GM10847 (cell line): ENCODE measurements around the gene NUMA1.
A peak's percentile ranks its signal among the peaks of the same experiment; 100 is the strongest.

Experiments used
- POLR2A ChIP-seq: IDR thresholded peaks from 2 replicates; pipeline ENCODE4 v1.6.1; 2011; ENCODE audit not compliant: insufficient read length; ENCODE audit errors: extremely low read depth

Gene NUMA1

DNA sequence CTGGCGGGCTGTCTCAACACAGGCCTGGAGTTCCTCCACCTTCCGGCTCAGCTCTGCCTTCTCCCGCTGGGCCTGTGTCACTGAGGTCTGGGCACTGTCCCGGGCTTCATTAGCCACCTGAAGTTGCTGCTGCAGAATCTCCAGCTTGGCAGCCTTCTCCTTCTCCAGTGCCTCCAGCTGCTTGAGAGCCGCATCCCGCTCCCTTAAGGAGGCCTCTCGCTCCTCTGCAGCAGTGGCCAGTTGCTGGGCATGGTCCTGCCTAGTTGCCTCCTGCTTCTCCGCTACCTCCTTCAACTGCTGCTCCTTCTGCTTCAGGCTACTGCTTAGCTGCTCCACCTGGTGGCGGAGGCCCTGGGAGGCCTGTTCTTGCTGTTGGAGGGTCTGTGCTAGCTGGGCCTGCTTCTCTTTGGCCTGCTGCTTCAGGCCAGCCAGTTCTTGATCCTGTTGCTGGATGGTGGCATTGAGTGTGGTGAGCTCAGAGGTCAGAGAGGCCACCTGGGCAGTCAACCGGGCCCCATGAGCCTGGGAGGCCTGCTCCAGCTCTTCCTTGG is 64.8 kb downstream of the NUMA1 start:
- no peak for TF ChIP-seq POLR2A

GRCh38 chr11:72014761-72015320 is 65.5 kb downstream of the NUMA1 start:
- no peak for TF ChIP-seq POLR2A

DNA sequence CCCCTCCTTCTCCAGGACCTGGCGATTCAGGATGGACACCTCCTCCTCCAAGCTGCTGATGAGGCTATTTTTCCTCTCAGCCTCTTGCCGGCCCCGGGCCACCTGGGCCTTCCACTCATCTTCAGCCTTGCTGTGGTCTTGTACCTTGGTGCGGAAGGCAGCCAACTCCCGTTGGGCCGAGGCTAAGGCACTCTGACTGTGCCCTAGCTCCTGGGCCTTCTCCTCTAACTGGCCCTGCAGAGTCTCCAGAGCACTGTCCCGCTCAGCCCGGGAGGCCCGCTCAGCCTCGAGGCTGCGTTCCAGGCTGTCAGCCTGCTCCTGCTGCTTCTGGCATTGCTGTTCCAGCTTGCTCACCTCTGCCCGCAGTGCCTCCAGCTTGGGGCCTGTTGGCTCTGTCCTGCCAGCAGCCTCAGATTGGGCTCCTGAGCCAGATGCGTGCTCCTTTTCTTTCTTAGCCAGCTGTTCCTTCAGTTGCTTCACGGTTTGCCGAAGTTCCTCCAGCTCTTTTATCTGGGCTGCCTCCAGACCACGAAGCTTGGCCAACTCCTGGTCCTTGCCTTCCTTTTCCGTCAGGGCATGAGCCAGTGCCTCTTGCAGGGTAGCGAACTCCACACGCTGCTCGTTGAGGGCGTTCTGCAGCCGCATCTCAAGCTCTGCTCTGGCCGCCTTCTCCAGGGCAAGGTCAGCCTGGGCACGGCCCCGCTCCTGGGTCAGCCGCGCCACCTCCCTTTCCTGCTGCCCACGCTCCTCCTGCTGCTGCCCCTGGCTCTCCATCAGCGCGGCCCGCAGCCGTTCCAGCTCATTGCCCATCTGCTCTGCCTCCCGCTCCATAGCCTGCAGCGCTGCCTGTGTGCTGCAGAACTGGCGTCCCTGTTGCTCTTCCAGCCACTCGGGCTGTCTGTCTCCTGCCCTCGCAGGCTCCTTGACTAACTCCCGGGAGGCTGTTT is 66.3 kb downstream of the NUMA1 start:
- no peak for TF ChIP-seq POLR2A

DNA sequence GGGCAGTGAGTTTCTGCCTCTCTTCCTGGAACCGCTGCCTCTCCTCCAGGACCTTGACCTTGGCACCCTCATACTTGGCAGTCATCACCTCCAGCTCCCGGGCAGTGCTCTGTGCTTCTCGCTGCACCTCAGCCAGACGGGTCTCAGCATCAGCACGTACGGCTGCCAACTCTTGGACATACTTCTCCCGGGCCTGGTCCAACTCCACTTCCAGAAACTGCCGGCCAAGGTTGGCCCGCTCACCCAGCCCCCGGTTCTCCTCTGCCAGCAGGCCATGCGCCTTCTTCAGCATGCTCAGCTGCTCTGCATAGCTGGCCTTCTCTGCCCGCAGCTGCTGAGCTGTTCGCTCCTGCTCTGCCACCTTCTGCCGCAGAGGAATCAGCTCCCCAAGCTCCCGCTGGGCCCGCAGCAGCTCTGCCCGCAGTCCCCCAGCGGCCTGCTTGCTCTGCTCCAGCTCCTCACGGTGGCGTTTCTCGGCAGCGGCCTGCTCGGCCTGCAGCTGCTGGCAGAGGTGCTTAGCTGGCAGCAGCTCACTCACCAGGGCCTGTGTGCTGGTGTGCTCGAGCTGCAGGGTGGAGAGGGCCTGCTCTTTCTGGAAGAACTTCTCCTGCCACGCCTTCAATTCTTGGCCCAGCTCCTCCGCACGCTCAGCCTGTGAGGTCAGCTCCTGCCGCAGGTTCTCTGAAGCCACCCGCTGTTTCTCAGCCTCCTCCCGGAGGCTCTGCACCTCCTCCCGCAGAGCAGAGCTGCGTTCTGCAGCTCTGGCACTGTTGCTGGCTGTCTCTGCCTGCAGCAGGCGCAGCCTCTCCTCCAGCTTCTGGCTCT is 67.2 kb downstream of the NUMA1 start:
- no peak for TF ChIP-seq POLR2A

- no peak for TF ChIP-seq POLR2A
Measured at GRCh38 chr11:72012091-72012630, 68.2 kb downstream of the NUMA1 start.

GRCh38 chr11:72010529-72011233 is 69.7 kb downstream of the NUMA1 start:
- TF ChIP-seq POLR2A: no peak

- TF ChIP-seq POLR2A: no peak
Measured at GRCh38 chr11:72009156-72009555, 71.2 kb downstream of the NUMA1 start.

- TF ChIP-seq POLR2A: no peak
Measured at GRCh38 chr11:72008728-72009127, 71.6 kb downstream of the NUMA1 start.

DNA sequence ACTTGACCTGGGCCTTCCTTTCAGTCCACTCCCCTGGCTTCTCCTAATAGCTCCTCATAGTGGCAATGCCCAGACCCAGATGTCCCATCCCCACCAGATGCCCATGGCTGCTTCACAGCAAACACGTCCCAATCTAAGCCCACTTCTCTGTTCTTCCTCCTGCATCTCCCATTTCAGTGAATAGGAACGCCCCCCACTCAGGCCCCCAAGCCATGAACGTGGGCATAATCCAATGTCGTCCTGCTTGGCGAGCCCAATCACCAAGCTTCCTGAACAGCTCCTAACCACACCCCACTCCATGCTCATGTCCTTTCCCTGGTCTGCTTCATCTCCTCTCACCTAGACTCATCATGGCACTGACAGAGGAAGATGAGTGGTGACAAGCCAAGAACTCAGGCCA is 72.8 kb downstream of the NUMA1 start:
- TF ChIP-seq POLR2A: no peak

GRCh38 chr11:72007089-72007476 is 73.3 kb downstream of the NUMA1 start:
- TF ChIP-seq POLR2A: no peak

DNA sequence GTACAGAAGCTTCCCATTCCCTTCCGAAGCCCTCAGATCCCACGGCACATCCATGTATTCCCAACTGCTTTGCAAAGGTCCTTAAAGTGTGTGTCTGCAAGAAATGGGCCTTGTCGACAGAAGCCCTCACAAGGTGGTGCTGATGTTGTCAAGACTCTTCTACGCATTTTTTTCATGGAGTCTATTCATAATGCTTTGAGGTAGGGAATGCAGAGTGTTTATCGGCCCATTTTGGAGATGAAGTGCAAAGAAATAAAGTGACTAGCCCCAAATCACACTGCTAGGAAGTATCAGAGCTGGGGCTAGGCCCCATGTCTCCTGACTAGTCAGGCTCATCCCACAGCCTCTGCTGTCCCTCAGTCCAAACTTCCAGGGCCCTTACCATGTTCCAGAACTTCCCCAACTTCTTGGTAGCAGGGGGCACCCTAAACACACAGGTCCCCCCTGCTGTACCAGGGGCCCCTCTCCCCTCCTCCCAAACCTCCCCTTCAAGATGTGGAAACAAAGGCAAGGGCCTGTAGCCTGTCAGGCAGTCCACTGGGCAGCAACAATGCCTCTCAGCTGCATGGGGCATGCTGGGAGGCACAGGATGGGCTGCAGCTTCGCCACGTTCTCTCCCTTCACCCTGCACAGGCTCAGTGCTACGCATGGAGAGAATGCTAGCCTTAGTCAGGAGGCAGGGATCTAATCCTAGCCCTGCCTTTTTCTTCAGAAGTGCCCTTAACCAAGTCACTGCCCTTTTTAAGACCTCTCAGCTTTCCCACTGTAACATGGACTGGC is 73.8 kb downstream of the NUMA1 start:
- TF ChIP-seq POLR2A: peak; percentile 7

DNA sequence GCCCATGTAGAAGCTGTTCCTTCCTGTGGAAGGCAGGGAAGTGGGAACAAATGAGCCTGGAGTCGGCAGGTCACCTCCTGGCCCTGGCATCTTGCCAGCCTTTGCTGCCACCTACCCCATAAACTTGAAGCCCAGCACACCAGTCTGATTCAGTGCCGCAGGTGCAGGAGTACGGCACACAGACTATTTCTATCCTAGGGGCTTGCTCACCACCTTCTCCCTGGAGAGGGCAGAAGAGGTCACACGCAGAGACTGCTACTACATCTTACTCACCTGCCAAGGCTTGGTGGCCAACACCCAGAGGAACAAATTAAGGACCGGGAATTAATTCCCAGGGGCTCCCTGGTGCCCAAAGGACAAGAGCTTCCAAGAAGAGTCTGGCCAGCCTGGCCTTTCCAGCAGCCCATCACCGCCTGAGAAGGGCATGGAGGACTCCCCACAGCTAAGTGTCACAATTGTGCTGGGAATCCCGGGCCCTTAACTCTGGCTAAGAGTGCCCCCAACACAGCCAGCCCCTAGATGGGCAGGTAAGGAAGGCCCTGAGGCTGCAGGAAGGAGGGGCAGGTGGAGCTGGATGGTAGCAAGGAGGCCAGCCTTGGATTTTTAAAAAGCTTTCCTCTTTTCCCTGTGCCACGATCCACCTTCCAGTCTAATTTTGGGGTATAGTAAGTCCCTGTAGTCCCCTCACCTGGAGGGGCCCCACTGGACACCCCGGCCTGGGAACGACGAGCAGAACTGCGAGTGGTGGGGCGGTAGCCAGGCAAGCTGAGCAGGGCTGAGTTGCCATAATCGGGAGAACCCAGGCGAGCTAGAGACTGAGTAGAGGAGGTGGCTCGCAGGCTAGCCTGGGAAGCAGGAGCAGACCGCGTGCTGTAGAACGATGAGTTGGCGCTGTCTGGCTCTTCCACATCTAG is 74.7 kb downstream of the NUMA1 start:
- TF ChIP-seq POLR2A: peak; percentile 7
